ENCODE data around the gene KDM4B. TPM values are rescaled to one million over a fixed set of nuclear protein-coding genes. Genes with fewer than 3 reads are reported as not detected.

KDM4B gene
- total RNA-seq, 1 experiment from 2014 or later: 35.9 TPM

- TF ChIP-seq, protein P1, sequence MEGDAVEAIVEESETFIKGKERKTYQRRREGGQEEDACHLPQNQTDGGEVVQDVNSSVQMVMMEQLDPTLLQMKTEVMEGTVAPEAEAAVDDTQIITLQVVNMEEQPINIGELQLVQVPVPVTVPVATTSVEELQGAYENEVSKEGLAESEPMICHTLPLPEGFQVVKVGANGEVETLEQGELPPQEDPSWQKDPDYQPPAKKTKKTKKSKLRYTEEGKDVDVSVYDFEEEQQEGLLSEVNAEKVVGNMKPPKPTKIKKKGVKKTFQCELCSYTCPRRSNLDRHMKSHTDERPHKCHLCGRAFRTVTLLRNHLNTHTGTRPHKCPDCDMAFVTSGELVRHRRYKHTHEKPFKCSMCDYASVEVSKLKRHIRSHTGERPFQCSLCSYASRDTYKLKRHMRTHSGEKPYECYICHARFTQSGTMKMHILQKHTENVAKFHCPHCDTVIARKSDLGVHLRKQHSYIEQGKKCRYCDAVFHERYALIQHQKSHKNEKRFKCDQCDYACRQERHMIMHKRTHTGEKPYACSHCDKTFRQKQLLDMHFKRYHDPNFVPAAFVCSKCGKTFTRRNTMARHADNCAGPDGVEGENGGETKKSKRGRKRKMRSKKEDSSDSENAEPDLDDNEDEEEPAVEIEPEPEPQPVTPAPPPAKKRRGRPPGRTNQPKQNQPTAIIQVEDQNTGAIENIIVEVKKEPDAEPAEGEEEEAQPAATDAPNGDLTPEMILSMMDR (IDR thresholded peaks at IDR 0.05 in 2 of 3, conservative IDR thresholded peaks at IDR 0.05 in 1 of 3; ENCODE audit: borderline replicate concordance in 1 of 3, insufficient read depth in 1 of 3, low read depth in 2 of 3, low read length in 2 of 3): no peak
- TF ChIP-seq YY1 (IDR thresholded peaks at IDR 0.05; ENCODE audit: extremely low read depth, insufficient replicate concordance, low read depth, low read length): no peak
- no peak for TF ChIP-seq POLR2AphosphoS5 (IDR thresholded peaks at IDR 0.05; ENCODE audit: low read depth, low read length)
- no peak for TF ChIP-seq ELF1 (IDR thresholded peaks at IDR 0.05; ENCODE audit: borderline replicate concordance, low read depth)
Measured at GRCh38 chr19:5000120-5000611, 31.3 kb downstream of the KDM4B start (continued).

GRCh38 chr19:5001615-5002014, 32.7 kb downstream of the KDM4B start:
- Histone ChIP-seq H2AFZ (ENCODE audit: low read depth, low read length, poor library complexity, severe bottlenecking) (no peak overlapping the region), H3K36me3 (ENCODE audit: control insufficient read depth in 1 of 2, insufficient read depth in 2 of 2, low read length in 2 of 2) (no peaks in the 10 kb centered on the region), H3K9me3 (ENCODE audit: control insufficient read depth in 1 of 2, insufficient read depth in 1 of 2, low read depth in 1 of 2, low read length in 2 of 2) (no peaks in the 10 kb centered on the region), H3K4me1 (ENCODE audit: control insufficient read depth in 1 of 2, insufficient read depth in 2 of 2, low read length in 2 of 2) (peaks cover 12 to 20% of the 10 kb centered on the region in 2 experiments), H3K9me2 (ENCODE audit: insufficient read depth) (no peaks in the 10 kb centered on the region), H3K27me3 (ENCODE audit: insufficient read depth, low read length) (no peaks in the 10 kb centered on the region), H3K27ac (ENCODE audit: low read depth, low read length) (peak overlapping the region; percentile 64; the same call in 1 of the 2 replicates), H3K4me3 (replicated peaks in 1 of 2; ENCODE audit: low read depth in 1 of 2, low read length in 2 of 2) (peak overlapping the region in 1 of 2 experiments; percentile 1; a peak in 1 of 4 replicates), H3K79me2 (ENCODE audit: insufficient read depth, low read length) (peaks cover 39% of the 10 kb centered on the region; the same call in 1 of the 2 replicates), H3K9ac (ENCODE audit: low read length) (peak overlapping the region; percentile 48; the same call in 1 of the 2 replicates), H3K4me2 (ENCODE audit: low read length) (peak overlapping the region; percentile 76), H4K20me1 (ENCODE audit: insufficient read depth) (no peaks in the 10 kb centered on the region)
- POLR2A ChIA-PET: interaction anchor here (1.1 kb wide), 1 partner anchor 31 kb away, joined by 3 read pairs; no protein-coding TSS in a partner anchor
- RAD21 ChIA-PET (ENCODE audit: low non-redundant PET in 1 of 2, low total read pairs in 2 of 2, uncharacterized antibody in 2 of 2, unreplicated experiment in 2 of 2): interaction anchor here in 1 of 2 experiments (0.6 to 0.9 kb wide), 2 partner anchors 21 to 30 kb away, joined by 3 to 4 read pairs; no protein-coding TSS in a partner anchor
- ATAC-seq (peak; percentile 89), DNase-seq (ENCODE audit: low read depth, low spot score) (peak; percentile 32)
- intact Hi-C loops (cut with micrococcal nuclease): no loop called here
- CTCF ChIA-PET: interaction anchor here (0.8 to 2.2 kb wide), 13 partner anchors 12 to 192 kb away, joined by 3 to 23 read pairs (median 7); partner anchors contain the start of gene KDM4B
- BruUV-seq (replicated peaks): no TSS peak
- TF ChIP-seq YY1 (IDR thresholded peaks at IDR 0.05; ENCODE audit: extremely low read depth, insufficient replicate concordance, low read depth, low read length): no peak
- TF ChIP-seq, protein P1 (IDR thresholded peaks at IDR 0.05 in 2 of 3, conservative IDR thresholded peaks at IDR 0.05 in 1 of 3; ENCODE audit: borderline replicate concordance in 1 of 3, insufficient read depth in 1 of 3, low read depth in 2 of 3, low read length in 2 of 3): peak; percentile 37 to 95 (median 90); a peak in 5 of 6 replicates
- no peak for TF ChIP-seq ZFX (IDR thresholded peaks at IDR 0.05)
- no peak for TF ChIP-seq POLR2A (IDR thresholded peaks at IDR 0.05; ENCODE audit: borderline replicate concordance, extremely low read depth, insufficient read depth, insufficient read length)
- no peak for TF ChIP-seq EZH2phosphoT487 (IDR thresholded peaks at IDR 0.05; ENCODE audit: borderline replicate concordance)
- TF ChIP-seq CBX3 (IDR thresholded peaks at IDR 0.05; ENCODE audit: low read depth): no peak
- TF ChIP-seq MAX (IDR thresholded peaks at IDR 0.05): no peak
- peak; percentile 54 for TF ChIP-seq RAD21 (IDR thresholded peaks at IDR 0.05; ENCODE audit: low read depth)
- no peak for TF ChIP-seq ZNF274 (IDR thresholded peaks at IDR 0.05; ENCODE audit: low read depth, low read length)

All from HCT116 (cell line).